ENCODE data around the gene MZT1. TPM values are rescaled to one million over a fixed set of nuclear protein-coding genes. Genes with fewer than 3 reads are reported as not detected.
A peak's percentile ranks its signal among the peaks of the same experiment; 100 is the strongest.

The MZT1 gene, protein sequence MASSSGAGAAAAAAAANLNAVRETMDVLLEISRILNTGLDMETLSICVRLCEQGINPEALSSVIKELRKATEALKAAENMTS
- total RNA-seq: 10 to 100 TPM in 1 of 2 donors, 1 to 10 TPM in 1; 6.9 to 33.1 TPM
- polyA plus RNA-seq (ENCODE audit: insufficient read length in 2 of 2): 10 to 100 TPM; 30.5 to 42.4 TPM
- long read RNA-seq, donor 1, transcript MZT1-201 (3 exons, 2,299 nt): major isoform, 28 of 28 reads
- long read RNA-seq, donor 1, partial matches to known transcripts: 0 of 28 reads
- long read RNA-seq, donor 1, other reads (novel, unspliced or antisense): 0 of 28 reads
- long read RNA-seq, donor 2, transcript MZT1-201 (3 exons, 2,299 nt): major isoform, 8 of 8 reads
- long read RNA-seq, donor 2, partial matches to known transcripts: 0 of 8 reads
- long read RNA-seq, donor 2, other reads (novel, unspliced or antisense): 0 of 8 reads
- long read RNA-seq, donor 3, transcript MZT1-201 (3 exons, 2,299 nt): major isoform, 15 of 15 reads
- long read RNA-seq, donor 3, partial matches to known transcripts: 0 of 15 reads
- long read RNA-seq, donor 3, other reads (novel, unspliced or antisense): 0 of 15 reads
- long read RNA-seq, donor 4, transcript MZT1-201 (3 exons, 2,299 nt): major isoform, 36 of 36 reads
- long read RNA-seq, donor 4, partial matches to known transcripts: 0 of 36 reads
- long read RNA-seq, donor 4, other reads (novel, unspliced or antisense): 0 of 36 reads

DNA sequence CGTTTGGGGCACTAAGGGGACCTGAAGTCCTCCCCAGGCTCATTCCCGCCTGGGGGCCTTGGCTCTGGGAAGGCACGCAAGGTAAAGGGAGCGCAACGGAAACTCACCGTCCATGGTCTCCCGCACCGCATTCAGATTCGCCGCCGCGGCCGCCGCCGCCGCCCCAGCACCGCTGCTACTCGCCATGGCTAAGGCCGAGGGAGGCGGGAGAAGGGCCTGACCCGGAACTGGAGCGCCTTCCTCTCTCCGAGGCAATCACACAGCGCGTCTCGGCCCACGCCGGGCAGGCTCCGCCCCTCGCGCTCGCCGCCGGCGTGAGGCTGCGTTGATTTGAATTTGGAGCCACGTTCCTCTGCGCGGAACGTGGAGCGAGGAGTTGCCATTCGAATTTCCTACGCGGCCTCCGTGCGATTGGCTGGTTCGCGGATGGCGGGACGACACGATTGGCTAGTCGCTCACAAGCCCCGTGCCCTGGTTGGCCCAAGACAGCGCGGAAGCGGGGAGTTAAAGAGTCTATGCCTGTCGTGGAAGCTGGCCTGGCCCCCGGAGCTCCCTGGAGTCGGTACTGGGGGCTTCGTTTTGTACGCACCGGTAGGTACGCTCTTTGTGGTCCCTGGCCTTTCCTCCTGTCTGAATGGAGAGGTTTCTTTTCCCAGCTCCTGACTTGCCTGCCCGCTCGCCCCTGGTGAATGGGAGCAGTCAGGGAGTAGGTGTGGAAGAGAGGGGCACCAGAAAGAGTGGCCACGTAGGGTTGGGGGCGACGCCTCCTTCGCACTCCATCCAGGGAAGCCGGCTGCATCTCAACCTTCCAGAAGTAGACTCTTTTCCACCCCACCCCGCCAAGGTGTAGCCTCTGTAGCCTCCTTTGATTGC is at the start of gene MZT1, which contains the start of gene BORA:
MZT1 (minus strand) TSS at position 213 of the 873 bp plus-strand sequence; CDS start at position 186, 27 bp downstream.
BORA (plus strand) TSS at position 507 of the 873 bp plus-strand sequence. CDS start 1,018 bp downstream, outside the sequence.
- H3K4me3 ChIP-seq (ENCODE audit: low read depth, low read length): peak within 1 kb of the TSS; percentile 95

DNA sequence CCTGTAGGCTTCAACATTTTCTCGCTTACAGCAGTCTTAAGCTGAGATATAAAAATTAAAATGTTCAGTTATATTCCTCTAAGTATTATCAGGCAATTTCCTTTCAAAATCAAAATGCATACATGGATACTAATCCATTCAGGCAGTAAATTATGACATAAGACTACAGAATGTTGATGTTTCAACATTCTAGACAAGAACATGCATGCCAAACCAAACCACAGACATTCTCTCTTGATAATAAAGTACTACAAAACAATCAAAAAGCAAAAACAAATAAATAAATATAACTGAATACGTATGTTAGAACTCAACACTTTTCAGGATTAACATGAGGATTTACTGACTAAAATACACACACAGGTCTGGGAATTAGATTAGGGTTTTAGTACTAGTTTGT is 46.6 kb upstream of the MZT1 start:
- no CpG with 5 or more reads among the region's 2 CpGs for WGBS (ENCODE audit: insufficient coverage)
- no peaks in the 10 kb centered on the region for H3K27me3 ChIP-seq (ENCODE audit: control insufficient read depth, insufficient read depth, low read length)
- no peak overlapping the region for H3K27ac ChIP-seq (ENCODE audit: low read depth, low read length)
- H3K4me3 ChIP-seq (ENCODE audit: low read depth, low read length): no peak overlapping the region
- peaks cover 1% of the 10 kb centered on the region for H3K4me1 ChIP-seq (ENCODE audit: control insufficient read depth, insufficient read depth, low read length)
- no peak for DNase-seq (ENCODE audit: low read depth in 4 of 6, low spot score in 6 of 6)
- no peaks in the 10 kb centered on the region for H3K9me3 ChIP-seq (ENCODE audit: control insufficient read depth, insufficient read depth, low read length)
- H3K36me3 ChIP-seq (ENCODE audit: control insufficient read depth, insufficient read depth, low read length): peaks cover 12% of the 10 kb centered on the region

More for the DNA sequence above, at the start of gene MZT1, which contains the start of gene BORA:
- no peaks in the 10 kb centered on the region for H3K27me3 ChIP-seq (ENCODE audit: control insufficient read depth, insufficient read depth, low read length)
- no peaks in the 10 kb centered on the region for H3K36me3 ChIP-seq (ENCODE audit: control insufficient read depth, insufficient read depth, low read length)
- no peaks in the 10 kb centered on the region for H3K9me3 ChIP-seq (ENCODE audit: control insufficient read depth, insufficient read depth, low read length)
- DNase-seq (ENCODE audit: low read depth in 4 of 6, low spot score in 6 of 6): peak; percentile 86 to 99 (median 94)
- under 1% methylated on average over 65 of the region's 71 CpGs for WGBS (ENCODE audit: insufficient coverage)
- H3K4me1 ChIP-seq (ENCODE audit: control insufficient read depth, insufficient read depth, low read length): peaks cover 13% of the 10 kb centered on the region
- peak within 1 kb of the TSS; percentile 57 for H3K27ac ChIP-seq (ENCODE audit: low read depth, low read length)

DNA sequence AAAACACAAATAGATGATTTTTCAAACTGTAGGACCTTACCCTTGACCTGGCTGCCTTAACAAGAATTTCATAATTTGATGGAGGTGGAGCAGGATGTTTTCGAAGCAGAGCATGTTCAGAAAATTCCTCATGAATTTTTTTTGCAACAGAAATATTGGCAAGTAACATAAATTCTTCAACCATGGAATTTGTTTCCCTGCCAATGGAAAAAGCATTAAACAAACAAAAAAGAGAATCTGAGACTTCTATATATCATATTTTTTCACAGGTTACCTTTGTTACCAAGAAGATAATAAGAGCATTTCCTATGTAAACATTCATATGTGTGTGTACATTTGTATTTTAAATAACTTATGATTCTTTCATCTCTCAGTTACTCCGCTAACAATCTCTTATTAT is 36.0 kb upstream of the MZT1 start:
- no peaks in the 10 kb centered on the region for H3K27me3 ChIP-seq (ENCODE audit: control insufficient read depth, insufficient read depth, low read length)
- no peak for DNase-seq (ENCODE audit: low read depth in 4 of 6, low spot score in 6 of 6)
- no peaks in the 10 kb centered on the region for H3K4me1 ChIP-seq (ENCODE audit: control insufficient read depth, insufficient read depth, low read length)
- no peak overlapping the region for H3K4me3 ChIP-seq (ENCODE audit: low read depth, low read length)
- WGBS (ENCODE audit: insufficient coverage): 100% methylated on average over 1 of the region's 2 CpGs
- H3K9me3 ChIP-seq (ENCODE audit: control insufficient read depth, insufficient read depth, low read length): no peaks in the 10 kb centered on the region
- H3K36me3 ChIP-seq (ENCODE audit: control insufficient read depth, insufficient read depth, low read length): peaks cover 23% of the 10 kb centered on the region
- H3K27ac ChIP-seq (ENCODE audit: low read depth, low read length): no peak overlapping the region

DNA sequence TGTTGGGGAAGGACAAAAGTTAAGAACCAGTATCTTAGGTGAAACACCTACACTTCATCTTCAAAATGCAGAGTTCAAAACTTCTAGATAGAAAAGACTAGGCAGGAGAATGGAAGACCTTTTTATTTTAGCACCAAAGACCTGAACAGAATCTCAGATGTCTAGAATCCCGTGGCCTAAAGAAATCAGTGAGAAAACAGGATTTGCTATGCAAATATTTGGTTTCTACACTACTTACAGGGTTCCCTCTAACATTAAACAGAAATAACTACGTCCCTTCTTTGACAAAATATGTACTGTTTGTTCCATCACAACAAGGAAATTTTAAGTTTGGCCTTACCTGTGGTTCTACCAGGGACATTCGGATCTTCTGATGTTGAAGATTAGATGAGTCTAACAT is 32.8 kb upstream of the MZT1 start:
- Histone ChIP-seq H3K36me3 (ENCODE audit: control insufficient read depth, insufficient read depth, low read length) (peaks cover 19% of the 10 kb centered on the region), H3K4me3 (ENCODE audit: low read depth, low read length) (no peak overlapping the region), H3K9me3 (ENCODE audit: control insufficient read depth, insufficient read depth, low read length) (no peaks in the 10 kb centered on the region), H3K27ac (ENCODE audit: low read depth, low read length) (no peak overlapping the region), H3K4me1 (ENCODE audit: control insufficient read depth, insufficient read depth, low read length) (no peaks in the 10 kb centered on the region), H3K27me3 (ENCODE audit: control insufficient read depth, insufficient read depth, low read length) (no peaks in the 10 kb centered on the region)
- no peak for DNase-seq (ENCODE audit: low read depth in 4 of 6, low spot score in 6 of 6)
- WGBS (ENCODE audit: insufficient coverage): no CpG with 5 or more reads among the region's 3 CpGs

DNA sequence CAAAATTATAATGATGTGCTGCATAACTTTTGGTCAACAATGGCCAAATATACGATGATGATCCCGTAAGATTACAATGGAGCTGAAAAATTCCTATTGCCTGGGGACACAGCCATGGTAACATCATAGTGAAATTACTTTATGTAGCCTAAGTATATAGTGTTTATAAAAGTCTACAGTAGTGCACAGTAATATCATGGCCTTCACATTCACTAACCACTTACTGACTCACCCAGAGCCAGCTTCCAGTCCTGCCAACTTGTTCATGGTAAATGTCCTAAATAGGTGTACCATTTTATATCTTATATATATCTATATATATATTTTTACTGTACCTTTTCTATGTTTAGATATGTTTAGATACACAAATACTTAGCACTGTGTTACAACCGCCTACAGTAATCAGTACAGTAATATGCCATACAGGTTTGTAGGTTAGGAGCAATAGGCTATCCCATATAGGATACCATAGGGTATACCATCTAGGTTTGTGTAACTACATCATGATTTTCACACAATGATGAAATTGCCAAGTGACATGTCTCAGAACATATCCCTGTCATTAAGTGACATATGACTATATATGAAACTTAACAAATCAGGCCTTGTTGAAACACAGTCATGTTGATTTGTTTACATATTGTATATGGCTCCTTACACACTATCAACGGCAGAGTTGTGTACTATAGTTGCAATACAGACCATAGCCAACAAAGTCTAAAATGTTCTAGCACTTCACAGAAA is 30.5 kb upstream of the MZT1 start:
- Histone ChIP-seq H3K4me3 (ENCODE audit: low read depth, low read length) (no peak overlapping the region), H3K27me3 (ENCODE audit: control insufficient read depth, insufficient read depth, low read length) (no peaks in the 10 kb centered on the region), H3K36me3 (ENCODE audit: control insufficient read depth, insufficient read depth, low read length) (peaks cover 13% of the 10 kb centered on the region), H3K4me1 (ENCODE audit: control insufficient read depth, insufficient read depth, low read length) (no peaks in the 10 kb centered on the region), H3K9me3 (ENCODE audit: control insufficient read depth, insufficient read depth, low read length) (no peaks in the 10 kb centered on the region), H3K27ac (ENCODE audit: low read depth, low read length) (no peak overlapping the region)
- WGBS (ENCODE audit: insufficient coverage): no CpG with 5 or more reads among the region's 4 CpGs
- no peak for DNase-seq (ENCODE audit: low read depth in 4 of 6, low spot score in 6 of 6)

DNA sequence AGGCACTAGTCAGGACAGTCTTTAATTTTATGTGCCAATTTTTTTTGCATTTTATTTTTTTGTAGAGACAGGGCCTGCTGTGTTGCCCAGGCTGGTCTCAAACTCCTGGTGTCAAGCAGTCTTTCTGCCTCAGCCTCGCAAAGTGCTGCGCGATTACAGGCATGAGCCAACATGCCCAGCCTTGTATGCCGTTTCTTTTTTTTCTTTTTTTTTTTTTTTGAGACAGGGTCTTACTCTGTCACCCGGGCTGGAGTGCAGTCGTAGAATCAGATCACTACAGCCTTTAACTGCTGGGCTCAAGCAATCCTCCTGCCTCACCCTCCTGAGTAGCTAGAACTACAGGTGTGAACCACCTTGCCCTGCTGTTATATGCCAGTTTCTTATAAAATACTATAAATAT is 26.7 kb upstream of the MZT1 start:
- H3K4me3 ChIP-seq (ENCODE audit: low read depth, low read length): no peak overlapping the region
- no peaks in the 10 kb centered on the region for H3K9me3 ChIP-seq (ENCODE audit: control insufficient read depth, insufficient read depth, low read length)
- H3K27ac ChIP-seq (ENCODE audit: low read depth, low read length): no peak overlapping the region
- H3K4me1 ChIP-seq (ENCODE audit: control insufficient read depth, insufficient read depth, low read length): no peaks in the 10 kb centered on the region
- no peak for DNase-seq (ENCODE audit: low read depth in 4 of 6, low spot score in 6 of 6)
- H3K27me3 ChIP-seq (ENCODE audit: control insufficient read depth, insufficient read depth, low read length): no peaks in the 10 kb centered on the region
- H3K36me3 ChIP-seq (ENCODE audit: control insufficient read depth, insufficient read depth, low read length): peaks cover 4% of the 10 kb centered on the region
- WGBS (ENCODE audit: insufficient coverage): 83% methylated on average over 6 of the region's 6 CpGs

DNA sequence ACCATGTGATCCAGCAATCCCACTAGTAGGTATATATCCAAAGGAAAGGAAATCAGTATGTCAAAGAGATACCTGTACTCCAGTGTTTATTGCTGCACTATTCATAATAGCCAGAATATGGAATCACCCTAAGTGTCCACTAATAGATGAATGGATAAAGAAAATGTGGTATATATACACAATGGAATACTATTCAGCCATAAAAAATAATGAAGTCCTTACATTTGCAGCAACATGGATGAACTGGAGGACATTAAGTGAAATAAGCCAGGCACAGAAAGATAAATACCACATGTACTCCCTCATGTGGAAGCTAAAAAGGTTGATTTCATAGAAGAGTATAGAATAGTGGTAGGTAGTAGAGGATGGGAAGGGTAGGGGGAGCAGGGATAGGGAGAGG is 23.8 kb upstream of the MZT1 start:
- H3K27me3 ChIP-seq (ENCODE audit: control insufficient read depth, insufficient read depth, low read length): no peaks in the 10 kb centered on the region
- H3K4me1 ChIP-seq (ENCODE audit: control insufficient read depth, insufficient read depth, low read length): no peaks in the 10 kb centered on the region
- H3K9me3 ChIP-seq (ENCODE audit: control insufficient read depth, insufficient read depth, low read length): no peaks in the 10 kb centered on the region
- H3K27ac ChIP-seq (ENCODE audit: low read depth, low read length): no peak overlapping the region
- H3K4me3 ChIP-seq (ENCODE audit: low read depth, low read length): no peak overlapping the region
- DNase-seq (ENCODE audit: low read depth in 4 of 6, low spot score in 6 of 6): no peak
- H3K36me3 ChIP-seq (ENCODE audit: control insufficient read depth, insufficient read depth, low read length): peaks cover 6% of the 10 kb centered on the region

DNA sequence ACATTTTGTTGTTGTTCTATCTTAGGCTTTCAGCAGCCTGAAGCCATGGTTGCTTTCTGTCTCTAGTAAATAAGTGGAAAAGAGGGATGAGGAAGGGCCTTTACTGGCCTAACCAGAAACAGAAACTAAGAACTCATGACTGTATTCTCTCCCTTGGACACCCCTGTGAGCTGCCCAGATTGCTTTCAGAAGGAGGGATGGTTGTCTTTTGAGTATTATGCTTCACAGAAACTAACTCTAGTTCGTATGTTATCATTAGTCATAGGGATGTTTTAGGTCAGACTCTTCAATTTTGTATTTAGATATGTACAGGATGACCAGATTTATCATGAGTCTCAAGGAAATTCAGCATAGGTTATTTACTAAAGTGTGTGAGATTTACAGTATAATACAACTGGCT is 17.8 kb upstream of the MZT1 start:
- Histone ChIP-seq H3K27ac (ENCODE audit: low read depth, low read length) (no peak overlapping the region), H3K4me1 (ENCODE audit: control insufficient read depth, insufficient read depth, low read length) (no peaks in the 10 kb centered on the region), H3K9me3 (ENCODE audit: control insufficient read depth, insufficient read depth, low read length) (no peaks in the 10 kb centered on the region), H3K4me3 (ENCODE audit: low read depth, low read length) (no peak overlapping the region), H3K27me3 (ENCODE audit: control insufficient read depth, insufficient read depth, low read length) (no peaks in the 10 kb centered on the region), H3K36me3 (ENCODE audit: control insufficient read depth, insufficient read depth, low read length) (peaks cover 4% of the 10 kb centered on the region)
- WGBS (ENCODE audit: insufficient coverage): 100% methylated on average over 1 of the region's 1 CpG
- DNase-seq (ENCODE audit: low read depth in 4 of 6, low spot score in 6 of 6): no peak

DNA sequence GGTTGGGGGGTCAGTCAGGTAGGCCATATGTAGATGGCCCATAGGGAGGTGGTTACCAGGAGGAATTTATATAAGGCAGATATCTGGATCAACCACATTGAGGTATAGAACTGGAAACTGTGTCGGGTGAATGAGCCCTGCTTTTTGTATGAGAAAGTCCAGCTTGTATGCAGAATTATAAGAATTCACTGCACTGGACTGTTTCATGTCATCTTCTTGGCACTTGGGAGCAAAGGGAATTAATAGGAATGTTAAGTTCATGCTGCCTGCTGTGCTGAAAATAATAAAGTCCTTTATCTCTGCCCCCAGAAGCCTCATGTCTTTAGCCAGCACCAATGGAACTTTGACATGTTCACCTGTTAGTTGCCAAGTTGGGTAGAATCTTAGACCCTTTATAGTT is 12.6 kb upstream of the MZT1 start:
- no peaks in the 10 kb centered on the region for H3K27me3 ChIP-seq (ENCODE audit: control insufficient read depth, insufficient read depth, low read length)
- H3K9me3 ChIP-seq (ENCODE audit: control insufficient read depth, insufficient read depth, low read length): no peaks in the 10 kb centered on the region
- WGBS (ENCODE audit: insufficient coverage): 100% methylated on average over 1 of the region's 1 CpG
- no peak for DNase-seq (ENCODE audit: low read depth in 4 of 6, low spot score in 6 of 6)
- H3K4me1 ChIP-seq (ENCODE audit: control insufficient read depth, insufficient read depth, low read length): no peaks in the 10 kb centered on the region
- H3K36me3 ChIP-seq (ENCODE audit: control insufficient read depth, insufficient read depth, low read length): no peaks in the 10 kb centered on the region
- H3K4me3 ChIP-seq (ENCODE audit: low read depth, low read length): no peak overlapping the region
- H3K27ac ChIP-seq (ENCODE audit: low read depth, low read length): no peak overlapping the region

Measured in spinal cord (tissue), 10 donors.